ENCODE data around the gene CRB2.

DNA sequence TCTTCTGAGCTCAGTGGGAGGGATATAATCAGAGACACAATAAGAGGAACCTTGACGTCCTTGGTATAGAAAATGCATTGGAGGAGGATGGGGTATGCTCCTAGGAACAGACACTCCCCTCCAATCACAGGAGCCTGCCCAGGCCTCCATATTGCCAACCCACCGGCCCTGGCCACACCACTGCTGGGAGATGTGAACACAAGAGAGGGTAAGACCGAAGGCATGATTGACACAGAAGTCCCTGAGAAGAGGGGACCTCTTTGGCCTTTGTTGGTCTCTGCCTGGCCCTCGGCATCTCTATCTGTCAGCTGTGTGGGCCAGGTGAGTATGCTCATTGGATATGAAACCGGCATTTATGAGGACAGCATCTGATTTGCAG is 62.0 kb downstream of the CRB2 start:
- TF ChIP-seq EP300 (IDR thresholded peaks at IDR 0.05) (no peak), POLR2A (IDR thresholded peaks at IDR 0.05; ENCODE audit: low read depth) (no peak)
- TF ChIP-seq, protein P1, sequence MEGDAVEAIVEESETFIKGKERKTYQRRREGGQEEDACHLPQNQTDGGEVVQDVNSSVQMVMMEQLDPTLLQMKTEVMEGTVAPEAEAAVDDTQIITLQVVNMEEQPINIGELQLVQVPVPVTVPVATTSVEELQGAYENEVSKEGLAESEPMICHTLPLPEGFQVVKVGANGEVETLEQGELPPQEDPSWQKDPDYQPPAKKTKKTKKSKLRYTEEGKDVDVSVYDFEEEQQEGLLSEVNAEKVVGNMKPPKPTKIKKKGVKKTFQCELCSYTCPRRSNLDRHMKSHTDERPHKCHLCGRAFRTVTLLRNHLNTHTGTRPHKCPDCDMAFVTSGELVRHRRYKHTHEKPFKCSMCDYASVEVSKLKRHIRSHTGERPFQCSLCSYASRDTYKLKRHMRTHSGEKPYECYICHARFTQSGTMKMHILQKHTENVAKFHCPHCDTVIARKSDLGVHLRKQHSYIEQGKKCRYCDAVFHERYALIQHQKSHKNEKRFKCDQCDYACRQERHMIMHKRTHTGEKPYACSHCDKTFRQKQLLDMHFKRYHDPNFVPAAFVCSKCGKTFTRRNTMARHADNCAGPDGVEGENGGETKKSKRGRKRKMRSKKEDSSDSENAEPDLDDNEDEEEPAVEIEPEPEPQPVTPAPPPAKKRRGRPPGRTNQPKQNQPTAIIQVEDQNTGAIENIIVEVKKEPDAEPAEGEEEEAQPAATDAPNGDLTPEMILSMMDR (IDR thresholded peaks at IDR 0.05) = no peak
